SK-N-SH (cell line): ENCODE data around the gene TLDC2.

Experiments
- CHD2 ChIP-seq: fragments of 150-350 bp; IDR thresholded peaks from 2 replicates; pipeline ENCODE4 v1.6.1; 2018; ENCODE audit warnings: low read length; ENCODE audit not compliant: partially characterized antibody
- CTCF ChIP-seq: fragments of 200-600 bp; sonication (generic); IDR thresholded peaks from 2 replicates; pipeline ENCODE4 v1.6.1; 2017; ENCODE audit warnings: antibody characterized with exemption, mild to moderate bottlenecking, moderate library complexity
- EP300 ChIP-seq, 2 experiments: IDR thresholded peaks; 2 replicates each; pipeline versions ENCODE4 v1.4.0 to v1.6.1; 2012; ENCODE audit warnings: borderline replicate concordance in 1 of 2, low read depth in 1 of 2, low read length in 1 of 2
- EZH2phosphoT487 ChIP-seq: fragments of 200-600 bp; sonication (generic); IDR thresholded peaks from 2 replicates; pipeline ENCODE4 v1.6.1; 2017; ENCODE audit warnings: low read depth, mixed run types, mild to moderate bottlenecking, antibody characterized with exemption, moderate library complexity, borderline replicate concordance
- GABPA ChIP-seq: IDR thresholded peaks from 2 replicates; pipeline ENCODE4 v1.4.0; 2012; ENCODE audit warnings: low read depth, mild to moderate bottlenecking
- JUND ChIP-seq: IDR thresholded peaks from 2 replicates; pipeline ENCODE4 v1.4.0; 2012
- MAX ChIP-seq: IDR thresholded peaks from 2 replicates; pipeline ENCODE4 v1.4.0; 2012; ENCODE audit warnings: low read depth
- NFIC ChIP-seq: IDR thresholded peaks from 2 replicates; pipeline ENCODE4 v1.4.0; 2012; ENCODE audit warnings: borderline replicate concordance
- NRF1 ChIP-seq: IDR thresholded peaks from 2 replicates; pipeline ENCODE4 v1.6.1; 2012; ENCODE audit warnings: low read depth, mild to moderate bottlenecking, low read length
- RAD21 ChIP-seq: IDR thresholded peaks from 2 replicates; pipeline ENCODE4 v1.6.1; 2012; ENCODE audit warnings: mild to moderate bottlenecking, low read length
- SIN3A ChIP-seq: IDR thresholded peaks from 2 replicates; pipeline ENCODE4 v1.6.1; 2012; ENCODE audit warnings: low read depth, mild to moderate bottlenecking, low read length, moderate library complexity, borderline replicate concordance
- SMC3 ChIP-seq: IDR thresholded peaks from 2 replicates; pipeline ENCODE4 v1.6.1; 2012; ENCODE audit warnings: low read depth, low read length, improper control_type of control experiment
- ZBTB33 ChIP-seq: IDR thresholded peaks from 2 replicates; pipeline ENCODE4 v1.4.0; 2012; ENCODE audit warnings: low read depth, borderline replicate concordance
- TF ChIP-seq, protein P1 (sequence below): IDR thresholded peaks from 2 replicates; pipeline ENCODE4; 2012

DNA sequence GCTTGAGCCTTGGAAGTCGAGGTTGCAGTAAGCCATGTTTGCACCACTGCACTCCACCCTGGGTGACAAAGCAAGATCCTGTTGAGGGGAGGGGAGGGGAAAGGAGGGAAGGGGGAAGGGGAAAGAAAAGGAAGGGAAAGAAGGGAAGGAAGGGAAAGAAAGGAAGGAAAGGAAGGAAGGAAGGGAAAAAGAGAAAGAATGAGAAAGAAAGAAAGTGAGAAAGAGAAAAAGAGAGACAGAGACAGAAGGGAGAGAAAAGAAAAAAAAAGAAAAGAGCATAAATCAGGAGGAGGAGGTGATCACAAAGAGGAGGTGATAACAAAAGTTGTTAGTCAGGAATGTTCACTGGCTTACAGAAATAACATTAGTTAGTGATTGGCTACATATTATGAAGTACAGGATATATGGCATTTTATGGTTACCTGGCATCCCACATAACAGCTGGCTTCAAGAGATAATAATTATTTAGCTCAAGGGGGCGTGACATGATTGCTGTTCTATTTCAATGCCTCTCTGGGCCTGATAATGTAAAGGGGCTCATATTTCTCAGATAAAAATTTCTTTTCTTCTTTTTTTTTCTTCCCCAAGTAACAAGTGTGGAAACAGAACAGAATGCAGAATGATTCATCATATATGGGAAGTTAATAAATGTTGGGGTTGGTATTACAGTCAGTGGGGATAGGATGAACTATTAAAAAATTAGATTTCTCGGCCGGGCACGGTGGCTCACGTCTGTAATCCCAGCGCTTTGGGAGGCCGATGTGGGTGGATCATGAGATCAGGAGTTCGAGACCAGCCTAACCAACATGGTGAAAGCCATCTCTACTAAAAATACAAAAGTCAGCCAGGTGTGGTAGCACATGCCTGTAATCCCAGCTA, 48.5 kb downstream of the TLDC2 start:
- TF ChIP-seq SMC3 (no peak), EZH2phosphoT487 (no peak), GABPA (no peak), NFIC (no peak), CHD2 (no peak), EP300 (IDR thresholded peaks at IDR 0.05; ENCODE audit: borderline replicate concordance in 1 of 2, low read depth in 1 of 2, low read length in 1 of 2) (no peak), CTCF (no peak), RAD21 (no peak), MAX (no peak), JUND (no peak), ZBTB33 (no peak), NRF1 (no peak), SIN3A (no peak)
- TF ChIP-seq, protein P1, sequence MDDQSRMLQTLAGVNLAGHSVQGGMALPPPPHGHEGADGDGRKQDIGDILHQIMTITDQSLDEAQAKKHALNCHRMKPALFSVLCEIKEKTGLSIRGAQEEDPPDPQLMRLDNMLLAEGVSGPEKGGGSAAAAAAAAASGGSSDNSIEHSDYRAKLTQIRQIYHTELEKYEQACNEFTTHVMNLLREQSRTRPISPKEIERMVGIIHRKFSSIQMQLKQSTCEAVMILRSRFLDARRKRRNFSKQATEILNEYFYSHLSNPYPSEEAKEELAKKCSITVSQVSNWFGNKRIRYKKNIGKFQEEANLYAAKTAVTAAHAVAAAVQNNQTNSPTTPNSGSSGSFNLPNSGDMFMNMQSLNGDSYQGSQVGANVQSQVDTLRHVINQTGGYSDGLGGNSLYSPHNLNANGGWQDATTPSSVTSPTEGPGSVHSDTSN, result no peak
